Cardiac fibroblast (primary cell): ENCODE measurements around the gene COL4A2.

Source experiments
- DNase-seq, 2 donors: peaks; one replicate each; pipeline versions ENCODE4 v3.0.0 to v3.0.0-alpha.2; 2010; ENCODE audit warnings: low read depth in 2 of 2
- H3K4me3 ChIP-seq, 2 donors: replicated peaks in 1 of 2; 1 replicate in 1 of 2; 2 replicates in 1 of 2; pipeline ENCODE4 v1.5.1; 2011; ENCODE audit warnings: low read depth in 2 of 2, low read length in 2 of 2, mild to moderate bottlenecking in 2 of 2, moderate library complexity in 1 of 2
- CTCF ChIP-seq: IDR thresholded peaks from one replicate; pipeline ENCODE4 v1.5.1; 2011; ENCODE audit warnings: low read depth, mild to moderate bottlenecking, low read length, inconsistent platforms

Gene COL4A2

GRCh38 chr13:110367620-110368019 lies 60.5 kb downstream of the COL4A2 start:
- no peak for TF ChIP-seq CTCF
- H3K4me3 ChIP-seq: no peak overlapping the region
- no peak for DNase-seq

- no peak for DNase-seq
- no peak for TF ChIP-seq CTCF
- H3K4me3 ChIP-seq: no peak overlapping the region
Observed at GRCh38 chr13:110368408-110368807, 61.3 kb downstream of the COL4A2 start.

DNA sequence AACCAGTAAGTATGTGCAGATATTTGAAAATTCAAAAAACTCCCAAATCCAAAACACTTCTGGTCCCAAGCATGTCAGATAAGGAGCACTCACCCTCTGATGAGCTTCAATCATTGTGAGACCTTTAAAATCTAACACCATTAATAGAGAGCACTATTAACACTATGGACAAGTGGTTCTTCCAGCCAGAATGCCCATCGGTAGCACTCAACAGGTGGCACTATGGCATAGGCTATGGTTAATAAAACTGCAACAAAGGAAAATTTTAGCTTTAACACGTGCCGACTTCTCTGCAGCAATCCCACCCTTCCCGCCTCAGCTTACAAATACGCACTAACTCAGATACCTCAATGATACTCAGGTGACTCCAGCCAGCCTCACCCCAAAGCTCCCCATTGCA lies 62.3 kb downstream of the COL4A2 start:
- DNase-seq: no peak
- TF ChIP-seq CTCF: no peak
- H3K4me3 ChIP-seq: no peak overlapping the region

GRCh38 chr13:110371550-110372465 lies 64.7 kb downstream of the COL4A2 start:
- no peak overlapping the region for H3K4me3 ChIP-seq
- DNase-seq: peak; percentile 48 to 63
- TF ChIP-seq CTCF: no peak

DNA sequence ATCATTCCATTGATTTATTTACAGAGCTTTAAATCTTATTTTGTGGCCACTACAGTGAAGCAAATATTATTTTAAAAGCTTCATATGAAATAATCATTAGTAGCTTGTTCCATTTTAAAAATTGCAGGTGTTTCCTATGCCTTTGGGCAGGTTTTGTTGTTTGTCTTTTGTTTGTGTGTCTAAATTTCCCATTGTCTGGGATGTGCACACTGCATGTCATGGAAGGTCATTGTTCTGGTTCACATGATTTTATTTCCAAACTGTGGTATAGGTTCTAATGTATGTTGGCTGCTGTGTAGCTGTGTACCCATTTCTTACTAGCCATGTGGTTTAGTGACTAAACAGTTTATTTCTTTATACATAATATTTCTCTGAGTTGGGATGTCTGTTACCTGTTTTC lies 65.6 kb downstream of the COL4A2 start:
- H3K4me3 ChIP-seq: no peak overlapping the region
- no peak for TF ChIP-seq CTCF
- no peak for DNase-seq

- no peak overlapping the region for H3K4me3 ChIP-seq
- no peak for DNase-seq
- no peak for TF ChIP-seq CTCF
Observed at GRCh38 chr13:110373617-110374016, 66.5 kb downstream of the COL4A2 start.
